HG03354 (cell line): ENCODE measurements around the gene CRTC3.
"Not testable (repeated sequence)": the region's sequence is repeated elsewhere in the genome, so short reads cannot be mapped to it uniquely, and the experiment has no call there.

ENCODE experiments used
- ATAC-seq: cut with Tn5 transposase; IDR thresholded peaks from one replicate; pipeline ENCODE4 v1.9.1; 2021; ENCODE audit warnings: mild to moderate bottlenecking; ENCODE audit not compliant: unreplicated experiment, poor library complexity, severe bottlenecking

Gene CRTC3

GRCh38 chr15:90665288-90666134 is 135.8 kb downstream of the CRTC3 start:
- ATAC-seq = peak; percentile 70

- ATAC-seq = no peak
These were observed 136.6 kb downstream of the CRTC3 start for GRCh38 chr15:90666135-90666909.

- no peak for ATAC-seq
These were observed 137.5 kb downstream of the CRTC3 start for GRCh38 chr15:90667073-90667754.

GRCh38 chr15:90667755-90668345 is 138.1 kb downstream of the CRTC3 start:
- not testable (repeated sequence) for ATAC-seq

DNA sequence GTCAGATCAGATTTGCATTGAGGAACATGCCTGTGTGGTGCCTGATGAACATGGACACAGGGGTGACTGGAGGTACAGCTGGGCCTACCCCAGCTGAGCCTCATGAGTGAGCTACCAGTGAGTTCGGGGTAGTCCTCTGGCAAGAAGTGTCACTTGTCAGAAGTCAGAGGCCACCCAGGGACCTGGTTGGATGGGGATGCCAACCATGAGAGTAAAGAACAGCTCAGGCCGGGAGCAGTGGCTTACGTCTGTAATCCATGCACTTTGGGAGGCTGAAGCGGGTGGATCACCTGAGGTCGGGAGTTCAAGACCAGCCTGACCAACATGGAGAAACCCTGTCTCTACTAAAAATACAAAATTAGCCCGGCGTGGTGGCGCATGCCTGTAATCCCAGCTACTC is 140.9 kb downstream of the CRTC3 start:
- ATAC-seq = not testable (repeated sequence)

- ATAC-seq = no peak
These were observed 141.5 kb downstream of the CRTC3 start for GRCh38 chr15:90671216-90671615.

- ATAC-seq = not testable (repeated sequence)
These were observed 143.6 kb downstream of the CRTC3 start for GRCh38 chr15:90673357-90673756.

DNA sequence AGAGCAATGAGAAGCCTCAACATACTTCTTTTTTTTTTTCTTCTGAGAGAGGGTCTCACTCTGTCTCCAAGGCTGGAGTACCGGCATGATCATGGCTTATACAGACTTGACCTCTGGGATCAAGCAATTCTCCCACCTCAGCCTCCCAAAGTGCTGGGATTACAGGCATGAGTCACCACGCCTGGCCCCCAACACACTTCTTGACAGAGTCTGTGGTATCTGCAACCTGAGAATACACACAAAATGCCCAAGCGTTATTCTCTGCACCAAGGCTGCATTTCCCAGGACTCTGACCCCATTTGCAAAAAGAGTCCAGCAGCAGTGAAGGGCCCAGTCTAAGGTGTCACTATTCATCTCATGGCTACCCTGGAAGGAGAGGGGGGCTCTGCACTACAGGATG is 144.8 kb downstream of the CRTC3 start:
- ATAC-seq = no peak

DNA sequence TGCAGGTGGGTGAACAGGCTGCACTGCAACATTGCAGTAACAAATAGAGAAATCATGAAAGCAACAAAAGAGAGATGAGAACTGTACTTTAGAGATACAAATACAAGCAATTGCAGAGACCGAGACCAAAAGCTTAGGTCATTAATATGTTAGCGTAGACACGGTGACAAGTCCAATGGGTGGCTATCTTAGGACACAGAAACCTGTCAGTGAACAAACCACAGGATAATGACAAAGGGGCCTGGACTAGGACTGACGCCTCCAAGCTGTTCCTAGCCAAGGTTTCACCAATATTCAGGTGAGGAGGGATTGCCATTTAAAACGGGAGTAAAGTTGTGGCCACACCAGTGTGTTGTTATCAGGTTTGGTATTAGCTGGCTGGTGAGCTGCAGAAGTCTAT is 145.7 kb downstream of the CRTC3 start:
- ATAC-seq = no peak

GRCh38 chr15:90677807-90678790 is 148.4 kb downstream of the CRTC3 start:
- ATAC-seq = no peak

- no peak for ATAC-seq
These were observed 150.2 kb downstream of the CRTC3 start for GRCh38 chr15:90679959-90680358.

DNA sequence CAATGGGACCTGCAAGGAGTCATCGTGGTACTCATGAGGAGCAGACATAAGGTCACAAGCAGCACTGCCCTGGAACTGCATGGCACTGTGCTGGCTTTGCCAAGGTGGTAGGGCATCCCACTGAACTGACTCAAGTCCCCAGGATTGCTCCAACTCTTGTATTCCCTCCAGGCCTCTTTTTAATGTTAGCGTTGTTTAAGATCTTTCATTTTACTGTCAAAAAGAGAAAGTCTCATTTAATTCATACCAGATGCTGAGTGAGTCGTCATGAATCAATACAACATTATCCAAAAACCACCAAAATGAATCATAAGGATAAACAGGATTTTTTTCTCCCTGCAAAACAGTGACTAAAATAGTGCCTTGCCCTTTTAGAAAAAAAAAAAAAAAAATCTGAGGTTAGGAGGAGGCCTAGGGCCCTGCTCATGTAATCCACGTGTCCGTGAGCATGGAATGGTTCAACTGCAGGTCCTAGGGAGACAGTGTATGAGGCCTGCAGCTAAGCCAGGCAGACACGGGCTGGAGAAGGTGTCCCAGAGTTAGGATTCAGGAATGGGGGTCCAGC is 150.7 kb downstream of the CRTC3 start:
- ATAC-seq = no peak

DNA sequence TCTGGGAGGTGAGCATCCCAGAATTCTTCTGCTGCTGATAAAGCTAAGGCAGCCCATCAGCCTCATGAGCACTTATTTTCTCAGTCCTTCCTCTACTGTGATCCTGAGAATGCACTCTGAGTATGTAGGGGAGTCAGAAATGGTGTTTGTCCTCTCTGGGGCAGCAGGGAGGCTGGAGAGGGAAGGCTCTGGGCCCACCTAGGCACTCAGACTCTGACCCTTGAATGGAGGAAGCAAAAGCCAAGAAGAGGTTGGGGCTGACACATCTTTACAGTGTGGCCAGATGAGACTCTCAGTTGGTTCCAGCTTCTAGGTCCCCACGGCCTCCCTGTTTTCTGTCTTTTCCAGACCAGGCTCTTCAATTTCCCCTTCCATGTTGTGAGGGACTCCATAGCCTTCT is 151.3 kb downstream of the CRTC3 start:
- ATAC-seq = no peak

DNA sequence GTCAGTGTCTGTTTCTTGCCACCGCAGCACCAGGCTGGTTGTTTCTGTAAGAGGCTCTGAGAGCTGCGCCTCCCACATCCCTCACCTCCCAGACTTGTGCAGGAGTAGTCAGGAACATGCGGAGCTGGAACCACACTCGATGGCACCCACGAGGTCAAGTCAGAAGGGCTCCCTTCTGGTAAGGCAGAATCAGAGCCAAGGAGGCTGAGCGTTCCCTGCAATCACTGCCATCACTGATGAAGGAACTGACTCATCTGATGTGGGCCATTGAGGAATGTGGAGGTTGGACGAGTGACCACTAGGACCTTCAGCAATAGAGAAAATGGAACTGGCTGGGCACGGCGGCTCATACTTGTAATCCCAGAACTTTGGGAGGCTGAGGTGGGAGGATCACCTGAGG is 151.8 kb downstream of the CRTC3 start:
- ATAC-seq = no peak

- ATAC-seq = no peak
These were observed 153.6 kb downstream of the CRTC3 start for GRCh38 chr15:90683371-90683770.

GRCh38 chr15:90683876-90684275 is 154.2 kb downstream of the CRTC3 start:
- no peak for ATAC-seq

GRCh38 chr15:90684281-90684680 is 154.6 kb downstream of the CRTC3 start:
- no peak for ATAC-seq

GRCh38 chr15:90685591-90686434 is 156.1 kb downstream of the CRTC3 start:
- peak; percentile 29 for ATAC-seq
